CD8-positive, alpha-beta memory T cell (primary cell): ENCODE results near the gene DICER1. TPM values are rescaled to one million over a fixed set of nuclear protein-coding genes. Genes with fewer than 3 reads are reported as not detected.

Experiments used
- CTCF ChIA-PET: fragments of 350-600 bp; sonication (Branson Sonifier 250); formaldehyde crosslinking; loops from one replicate; lab custom pipeline; 2021; ENCODE audit warnings: antibody characterized with exemption; lab: Charles Lee
- POLR2A ChIA-PET: fragments of 350-600 bp; sonication (Branson Sonifier 250); formaldehyde crosslinking; loops from one replicate; lab custom pipeline; 2021; ENCODE audit warnings: antibody characterized with exemption; lab: Charles Lee
- DNase-seq, 5 donors: peaks; one replicate each; pipeline versions ENCODE4 v3.0.0 to v3.0.0-alpha.2; 2020 to 2022; ENCODE audit warnings: mixed read lengths in 1 of 5
- H3K27ac ChIP-seq: one replicate; pipeline ENCODE4 v1.7.0; 2013; ENCODE audit warnings: low read depth, mild to moderate bottlenecking, low read length, moderate library complexity
- H3K27me3 ChIP-seq: 2 replicates; pipeline ENCODE4 v1.7.0; 2013; ENCODE audit warnings: low read length, mild to moderate bottlenecking; ENCODE audit not compliant: insufficient read depth, poor library complexity, severe bottlenecking
- H3K36me3 ChIP-seq: 2 replicates; pipeline ENCODE4 v1.7.0; 2013; ENCODE audit warnings: mild to moderate bottlenecking, low read length, moderate library complexity; ENCODE audit not compliant: insufficient read depth
- H3K4me1 ChIP-seq: 2 replicates; pipeline ENCODE4 v1.7.0; 2013; ENCODE audit warnings: mild to moderate bottlenecking, low read length, moderate library complexity; ENCODE audit not compliant: insufficient read depth
- H3K4me3 ChIP-seq: 2 replicates; pipeline ENCODE4 v1.7.0; 2013; ENCODE audit warnings: mild to moderate bottlenecking, low read length
- H3K9me3 ChIP-seq: 2 replicates; pipeline ENCODE4 v1.7.0; 2013; ENCODE audit warnings: mild to moderate bottlenecking, low read length
- H3K27ac Mint-ChIP-seq, 8 donors: one replicate each; pipeline ENCODE4 v1.8.0; 2020 to 2021; ENCODE audit warnings: mixed read lengths in 8 of 8, mild to moderate bottlenecking in 6 of 8, inconsistent platforms in 3 of 8, moderate library complexity in 3 of 8
- H3K27me3 Mint-ChIP-seq, 2 donors: one replicate each; pipeline ENCODE4 v1.8.0; 2020 to 2021; ENCODE audit warnings: mixed read lengths in 2 of 2, mild to moderate bottlenecking in 1 of 2, moderate library complexity in 1 of 2
- H3K36me3 Mint-ChIP-seq, 3 donors: one replicate each; pipeline ENCODE4 v1.8.0; 2020 to 2021; ENCODE audit warnings: mixed read lengths in 3 of 3, inconsistent platforms in 1 of 3, mild to moderate bottlenecking in 1 of 3
- H3K4me1 Mint-ChIP-seq, 3 donors: one replicate each; pipeline ENCODE4 v1.8.0; 2020 to 2021; ENCODE audit warnings: mixed read lengths in 3 of 3, inconsistent platforms in 1 of 3, mild to moderate bottlenecking in 1 of 3
- H3K4me3 Mint-ChIP-seq, 7 donors: one replicate each; pipeline ENCODE4 v1.8.0; 2020 to 2021; ENCODE audit warnings: mixed read lengths in 7 of 7, mild to moderate bottlenecking in 6 of 7, moderate library complexity in 4 of 7, inconsistent platforms in 2 of 7
- H3K9me3 Mint-ChIP-seq, 5 donors: one replicate each; pipeline ENCODE4 v1.8.0; 2020 to 2022; ENCODE audit warnings: mixed read lengths in 5 of 5, mild to moderate bottlenecking in 3 of 5, moderate library complexity in 2 of 5, inconsistent platforms in 1 of 5
- polyA plus RNA-seq: library from polyadenylated mRNA; unstranded; fragments of 300-500 nt; fragmentation: Illumina TruSeq; gene quantifications from one replicate; pipeline ENCODE4 v1.2.3, GENCODE V29; 2021
- total RNA-seq, 2 experiments: library from RNA; stranded (reverse); gene quantifications; one replicate each; pipeline ENCODE4 v1.2.3, GENCODE V29; 2021

Gene DICER1
- total and polyA plus RNA-seq, 3 experiments from 2014 or later = 15.0 to 62.0 (median 57.9) TPM

GRCh38 chr14:95150910-95151309 lies 6.4 kb downstream of the DICER1 start:
- no peak overlapping the region for H3K27ac Mint-ChIP-seq
- CTCF ChIA-PET = interaction anchor here (1.1 kb wide), 1 partner anchor 33 kb away, joined by 3 read pairs; no protein-coding TSS in a partner anchor
- H3K4me1 Mint-ChIP-seq = peaks cover 76 to 94% (median 94%) of the 10 kb centered on the region in 3 donors

DNA sequence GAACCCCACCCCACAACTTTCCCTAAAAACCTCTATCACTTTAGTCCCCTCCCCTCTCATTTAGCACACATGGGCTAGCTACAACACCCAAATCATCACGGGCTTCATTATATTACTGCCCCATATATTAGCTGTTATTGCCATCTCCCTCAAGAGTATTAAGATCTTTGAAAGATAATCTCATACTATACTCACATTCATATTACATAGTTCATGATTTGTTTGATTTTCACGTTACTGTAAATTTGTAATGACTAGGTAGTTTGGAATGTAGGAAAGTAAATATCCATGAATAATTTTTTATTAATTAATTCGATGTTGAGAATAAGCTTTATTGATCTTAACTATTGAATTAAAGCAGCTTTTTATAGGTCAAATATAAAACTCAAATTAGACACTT lies 7.9 kb downstream of the DICER1 start:
- ChIA-PET POLR2A (interaction anchor here (1.2 kb wide), 1 partner anchor 8 kb away, joined by 4 read pairs; no protein-coding TSS in a partner anchor), CTCF (no interaction called here)
- DNase-seq = no peak
- no peaks in the 10 kb centered on the region for H3K27me3 ChIP-seq
- no peak overlapping the region for H3K27ac ChIP-seq
- peaks cover 15 to 25% (median 21%) of the 10 kb centered on the region in 3 donors for H3K36me3 Mint-ChIP-seq
- H3K27me3 Mint-ChIP-seq = no peaks in the 10 kb centered on the region
- H3K27ac Mint-ChIP-seq = peak overlapping the region in 1 of 8 donors; percentile 19
- no peaks in the 10 kb centered on the region for H3K36me3 ChIP-seq
- H3K4me3 ChIP-seq = no peak overlapping the region
- H3K4me3 Mint-ChIP-seq = peak overlapping the region in 1 of 7 donors; percentile 54
- H3K4me1 ChIP-seq = peaks cover 29% of the 10 kb centered on the region
- H3K9me3 Mint-ChIP-seq = peaks cover 4 to 12% (median 11%) of the 10 kb centered on the region in 5 donors
- H3K4me1 Mint-ChIP-seq = peaks cover 71 to 91% (median 88%) of the 10 kb centered on the region in 3 donors
- H3K9me3 ChIP-seq = peaks cover 15% of the 10 kb centered on the region

More at GRCh38 chr14:95150910-95151309, 6.4 kb downstream of the DICER1 start:
- no peak overlapping the region for H3K27ac ChIP-seq
- peaks cover 8% of the 10 kb centered on the region for H3K9me3 ChIP-seq
- H3K4me3 Mint-ChIP-seq = no peak overlapping the region
- POLR2A ChIA-PET = no interaction called here
- DNase-seq = no peak
- no peak overlapping the region for H3K4me3 ChIP-seq
- peaks cover 9 to 13% (median 12%) of the 10 kb centered on the region in 3 donors for H3K36me3 Mint-ChIP-seq
- no peaks in the 10 kb centered on the region for H3K27me3 ChIP-seq
- H3K9me3 Mint-ChIP-seq = peaks cover 0 to 2% (median under 1%) of the 10 kb centered on the region in 5 donors
- no peaks in the 10 kb centered on the region for H3K36me3 ChIP-seq
- H3K4me1 ChIP-seq = peaks cover 44% of the 10 kb centered on the region
- no peaks in the 10 kb centered on the region for H3K27me3 Mint-ChIP-seq

DNA sequence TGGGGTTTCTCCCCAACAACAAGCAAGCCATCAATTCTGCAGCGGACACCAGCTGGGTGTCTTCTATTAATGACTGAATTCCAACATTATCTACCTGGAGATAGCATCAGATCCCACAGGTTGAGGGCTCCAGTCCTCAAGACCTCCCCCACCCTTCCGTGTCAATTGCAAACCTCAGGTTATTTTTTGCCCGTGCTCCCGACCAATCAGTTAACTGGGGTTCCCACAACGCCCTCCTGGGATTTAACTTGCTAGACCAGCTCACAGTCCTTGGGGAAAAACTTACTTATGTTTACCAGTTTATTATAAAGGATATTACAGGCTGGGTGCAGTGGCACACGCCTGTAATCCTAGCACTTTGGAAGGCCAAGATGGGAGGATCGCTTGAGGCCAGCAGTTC lies 9.7 kb downstream of the DICER1 start:
- no peak for DNase-seq
- H3K36me3 Mint-ChIP-seq = peaks cover 15 to 29% (median 21%) of the 10 kb centered on the region in 3 donors
- Histone ChIP-seq H3K4me3 (no peak overlapping the region), H3K27ac (no peak overlapping the region), H3K27me3 (no peaks in the 10 kb centered on the region), H3K36me3 (no peaks in the 10 kb centered on the region), H3K9me3 (peaks cover 15% of the 10 kb centered on the region), H3K4me1 (peaks cover 31% of the 10 kb centered on the region)
- peak overlapping the region in 1 of 8 donors; percentile 33 for H3K27ac Mint-ChIP-seq
- ChIA-PET POLR2A (no interaction called here), CTCF (no interaction called here)
- no peak overlapping the region for H3K4me3 Mint-ChIP-seq
- H3K9me3 Mint-ChIP-seq = peaks cover 4 to 12% (median 11%) of the 10 kb centered on the region in 5 donors
- H3K4me1 Mint-ChIP-seq = peaks cover 74 to 95% (median 90%) of the 10 kb centered on the region in 3 donors
- no peaks in the 10 kb centered on the region for H3K27me3 Mint-ChIP-seq

- peak overlapping the region in 1 of 8 donors; percentile 8 for H3K27ac Mint-ChIP-seq
- peaks cover 77 to 95% (median 89%) of the 10 kb centered on the region in 3 donors for H3K4me1 Mint-ChIP-seq
Observed at GRCh38 chr14:95146079-95146771, 11.1 kb downstream of the DICER1 start.

GRCh38 chr14:95144849-95145248 lies 12.5 kb downstream of the DICER1 start:
- H3K36me3 Mint-ChIP-seq = peaks cover 15 to 29% (median 25%) of the 10 kb centered on the region in 3 donors
- H3K27ac ChIP-seq = no peak overlapping the region
- H3K4me1 ChIP-seq = peaks cover 15% of the 10 kb centered on the region
- no peaks in the 10 kb centered on the region for H3K27me3 Mint-ChIP-seq
- no peaks in the 10 kb centered on the region for H3K27me3 ChIP-seq
- H3K27ac Mint-ChIP-seq = no peak overlapping the region
- no peak overlapping the region for H3K4me3 ChIP-seq
- H3K4me1 Mint-ChIP-seq = peaks cover 78 to 92% (median 87%) of the 10 kb centered on the region in 3 donors
- H3K9me3 ChIP-seq = peaks cover 15% of the 10 kb centered on the region
- peaks cover 4 to 12% (median 11%) of the 10 kb centered on the region in 5 donors for H3K9me3 Mint-ChIP-seq
- no peak for DNase-seq
- ChIA-PET CTCF (no interaction called here), POLR2A (no interaction called here)
- peak overlapping the region in 2 of 7 donors; percentile 20 to 35 for H3K4me3 Mint-ChIP-seq
- H3K36me3 ChIP-seq = no peaks in the 10 kb centered on the region

More at GRCh38 chr14:95146079-95146771, 11.1 kb downstream of the DICER1 start:
- CTCF ChIA-PET = no interaction called here
- Mint-ChIP-seq H3K9me3 (peaks cover 4 to 12% (median 11%) of the 10 kb centered on the region in 5 donors), H3K4me3 (peak overlapping the region in 1 of 7 donors; percentile 10), H3K27me3 (no peaks in the 10 kb centered on the region), H3K36me3 (peaks cover 15 to 29% (median 21%) of the 10 kb centered on the region in 3 donors)
- Histone ChIP-seq H3K4me1 (peaks cover 26% of the 10 kb centered on the region), H3K4me3 (no peak overlapping the region), H3K27ac (no peak overlapping the region), H3K36me3 (no peaks in the 10 kb centered on the region), H3K9me3 (peaks cover 15% of the 10 kb centered on the region), H3K27me3 (no peaks in the 10 kb centered on the region)
- POLR2A ChIA-PET = no interaction called here
- no peak for DNase-seq

DNA sequence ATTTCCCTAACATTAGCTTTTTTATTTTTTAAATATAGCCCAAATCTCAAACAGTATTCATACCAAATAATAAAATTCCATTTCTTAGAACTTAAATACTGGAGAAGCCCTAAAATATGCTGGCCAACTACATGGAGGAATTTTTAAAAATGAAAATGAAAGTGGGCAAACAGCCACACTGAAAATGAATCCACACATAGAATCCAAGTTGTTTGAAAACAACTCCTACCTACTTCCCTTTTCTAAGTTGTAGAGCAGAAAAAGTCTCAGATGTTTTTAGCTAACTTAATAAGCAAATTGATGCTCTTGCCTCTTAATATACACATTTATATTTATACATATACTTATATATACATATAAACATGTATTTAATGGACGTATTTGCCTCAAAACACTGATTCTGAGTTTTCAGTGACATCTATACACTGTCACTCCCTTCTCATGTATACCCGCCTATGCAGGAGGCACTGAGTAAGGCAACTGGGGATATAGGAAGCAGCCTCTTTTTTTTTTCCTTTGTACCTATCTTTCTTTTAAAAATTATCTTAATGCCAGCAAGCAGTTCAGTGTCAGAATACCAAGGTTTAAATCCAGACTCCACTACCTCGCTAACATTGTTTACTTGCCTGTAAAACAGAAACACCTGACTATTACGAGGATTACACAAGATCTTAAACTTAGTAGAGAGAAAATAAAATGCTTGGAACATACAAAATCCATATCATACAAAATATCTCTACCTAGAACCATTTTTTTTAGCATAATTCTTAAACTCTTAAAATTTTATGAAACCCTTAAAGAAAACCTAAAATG lies 13.3 kb downstream of the DICER1 start:
- H3K9me3 Mint-ChIP-seq = peaks cover 4 to 12% (median 11%) of the 10 kb centered on the region in 5 donors
- Histone ChIP-seq H3K27me3 (no peaks in the 10 kb centered on the region), H3K27ac (no peak overlapping the region), H3K36me3 (no peaks in the 10 kb centered on the region), H3K9me3 (peaks cover 15% of the 10 kb centered on the region), H3K4me3 (no peak overlapping the region), H3K4me1 (peaks cover 21% of the 10 kb centered on the region)
- peaks cover 15 to 29% (median 25%) of the 10 kb centered on the region in 3 donors for H3K36me3 Mint-ChIP-seq
- H3K27ac Mint-ChIP-seq = no peak overlapping the region
- POLR2A ChIA-PET = no interaction called here
- CTCF ChIA-PET = no interaction called here
- H3K27me3 Mint-ChIP-seq = no peaks in the 10 kb centered on the region
- H3K4me3 Mint-ChIP-seq = no peak overlapping the region
- DNase-seq = no peak
- peaks cover 79 to 92% (median 87%) of the 10 kb centered on the region in 3 donors for H3K4me1 Mint-ChIP-seq

- peaks cover 22% of the 10 kb centered on the region for H3K4me1 ChIP-seq
- CTCF ChIA-PET = no interaction called here
- H3K4me3 Mint-ChIP-seq = peak overlapping the region in 1 of 7 donors; percentile 15
- H3K36me3 ChIP-seq = no peaks in the 10 kb centered on the region
- DNase-seq = no peak
- no peaks in the 10 kb centered on the region for H3K27me3 Mint-ChIP-seq
- no peak overlapping the region for H3K27ac ChIP-seq
- H3K9me3 Mint-ChIP-seq = peaks cover 4 to 12% (median 11%) of the 10 kb centered on the region in 5 donors
- H3K4me1 Mint-ChIP-seq = peaks cover 75 to 90% (median 86%) of the 10 kb centered on the region in 3 donors
- H3K4me3 ChIP-seq = no peak overlapping the region
- peaks cover 13 to 25% (median 17%) of the 10 kb centered on the region in 3 donors for H3K36me3 Mint-ChIP-seq
- H3K27ac Mint-ChIP-seq = peak overlapping the region in 1 of 8 donors; percentile 14
- H3K27me3 ChIP-seq = no peaks in the 10 kb centered on the region
- H3K9me3 ChIP-seq = peaks cover 15% of the 10 kb centered on the region
- POLR2A ChIA-PET = no interaction called here
Observed at GRCh38 chr14:95142208-95142607, 15.1 kb downstream of the DICER1 start.
